GM12878 (cell line): Measurements from ENCODE around the gene ITM2C. TPM values are rescaled to one million over a fixed set of nuclear protein-coding genes. Genes with fewer than 3 reads are reported as not detected.

Source experiments
- ATAC-seq: fragments of 200-7000 bp; cut with Tn5 transposase; 3 replicates; pipeline ENCODE4 v1.9.1; 2020; ENCODE audit warnings: mild to moderate bottlenecking, moderate library complexity
- BruUV-seq: library from RNA; stranded (reverse); fragments of 400-500 nt; replicated peaks from 2 replicates; lab custom pipeline; 2021; lab: Mats Ljungman, UMichigan
- CTCF ChIA-PET: fragments of 300-600 bp; sonication (Branson Sonifier 250); formaldehyde crosslinking; extraction: SDS; loops from one replicate; lab custom pipeline; 2021; ENCODE audit warnings: inconsistent platforms; lab: Yijun Ruan, JAX
- POLR2A ChIA-PET: fragments of 350-600 bp; formaldehyde crosslinking; extraction: SDS; loops from one replicate; lab custom pipeline; 2021; ENCODE audit warnings: inconsistent platforms; lab: Charles Lee
- RAD21 ChIA-PET: fragments of 300-600 bp; sonication (Branson Sonifier 250); formaldehyde crosslinking; loops from one replicate; lab custom pipeline; 2023; ENCODE audit warnings: antibody characterized with exemption; ENCODE audit not compliant: unreplicated experiment; lab: Charles Lee
- SMC1A ChIA-PET: fragments of 300-600 bp; sonication (Branson Sonifier 250); formaldehyde crosslinking; loops from one replicate; lab custom pipeline; 2023; ENCODE audit not compliant: unreplicated experiment, uncharacterized antibody; lab: Charles Lee
- DNase-seq: peaks from one replicate; pipeline ENCODE4 v3.0.0-alpha.2; 2011; ENCODE audit warnings: low read depth, low spot score
- FAIRE-seq: peaks from 3 replicates; lab custom pipeline; 2011; peaks lifted over from hg19 to GRCh38; lab: Jason Lieb, UNC
- H2AFZ ChIP-seq: 2 replicates; pipeline ENCODE4 v1.6.0; 2011; ENCODE audit warnings: low read depth, low read length, control low read depth; ENCODE audit not compliant: control insufficient read depth
- H3K27ac ChIP-seq: 2 replicates; pipeline ENCODE4 v1.5.1; 2011; ENCODE audit warnings: control low read depth; ENCODE audit not compliant: control insufficient read depth, insufficient read depth
- H3K27me3 ChIP-seq, 2 experiments: replicated peaks in 1 of 2; 2 replicates each; pipeline versions ENCODE4 v1.6.0 to v1.6.1; 2011; ENCODE audit warnings: low read length in 1 of 2; ENCODE audit not compliant: control insufficient read depth in 2 of 2, insufficient read depth in 2 of 2
- H3K36me3 ChIP-seq, 2 experiments: 2 replicates each; pipeline ENCODE4 v1.5.1; 2011; ENCODE audit warnings: low read length in 1 of 2; ENCODE audit not compliant: control insufficient read depth in 2 of 2, insufficient read depth in 2 of 2
- H3K4me1 ChIP-seq: 2 replicates; pipeline ENCODE4 v1.6.1; 2011; ENCODE audit warnings: mild to moderate bottlenecking, low read length, moderate library complexity, mixed read lengths; ENCODE audit not compliant: control insufficient read depth, insufficient read depth
- H3K4me2 ChIP-seq: 2 replicates; pipeline ENCODE4 v1.6.0; 2011; ENCODE audit warnings: control low read depth; ENCODE audit not compliant: control insufficient read depth, insufficient read depth
- H3K4me3 ChIP-seq: fragments of 200-600 bp; sonication (generic); 2 replicates; pipeline ENCODE4 v1.5.1; 2016
- H3K79me2 ChIP-seq: 2 replicates; pipeline ENCODE4 v1.6.0; 2011; ENCODE audit warnings: low read length; ENCODE audit not compliant: control insufficient read depth, insufficient read depth
- H3K9ac ChIP-seq: 2 replicates; pipeline ENCODE4 v1.8.0; 2011; ENCODE audit warnings: low read length, control low read depth, mixed read lengths; ENCODE audit not compliant: control insufficient read depth, insufficient read depth
- H3K9me3 ChIP-seq: replicated peaks from 3 replicates; pipeline ENCODE4 v1.5.1; 2011; ENCODE audit warnings: mild to moderate bottlenecking, low read length; ENCODE audit not compliant: control insufficient read depth, insufficient read depth
- H4K20me1 ChIP-seq: 2 replicates; pipeline ENCODE4 v1.6.0; 2011; ENCODE audit not compliant: control insufficient read depth, insufficient read depth
- BMI1 ChIP-seq: fragments of 450-650 bp; IDR thresholded peaks from 2 replicates; pipeline ENCODE4 v1.6.1; 2016; ENCODE audit warnings: mild to moderate bottlenecking, moderate library complexity, borderline replicate concordance
- CREM ChIP-seq: IDR thresholded peaks from 2 replicates; pipeline ENCODE4 v1.6.1; 2014; ENCODE audit warnings: antibody characterized with exemption, low read depth
- HDAC2 ChIP-seq: fragments of 200-600 bp; sonication (generic); IDR thresholded peaks from 2 replicates; pipeline ENCODE4 v1.6.1; 2017
- HDGF ChIP-seq: fragments of 450-650 bp; IDR thresholded peaks from 2 replicates; pipeline ENCODE4 v1.6.1; 2016; ENCODE audit warnings: antibody characterized with exemption
- MEF2B ChIP-seq: fragments of 450-650 bp; IDR thresholded peaks from 2 replicates; pipeline ENCODE4 v1.6.1; 2018; ENCODE audit warnings: mild to moderate bottlenecking, moderate library complexity; ENCODE audit not compliant: partially characterized antibody, poor library complexity, severe bottlenecking
- NFIC ChIP-seq: IDR thresholded peaks from 2 replicates; pipeline ENCODE4 v1.6.1; 2012; ENCODE audit warnings: low read depth, mild to moderate bottlenecking, inconsistent platforms, low read length, moderate library complexity
- SPI1 ChIP-seq: IDR thresholded peaks from 2 replicates; pipeline ENCODE4 v1.6.1; 2011; ENCODE audit warnings: low read depth, mild to moderate bottlenecking, low read length, moderate library complexity, borderline replicate concordance; ENCODE audit not compliant: insufficient read depth
- STAT1 ChIP-seq: fragments of 450-650 bp; conservative IDR thresholded peaks from 2 replicates; pipeline ENCODE4 v1.6.1; 2014; ENCODE audit warnings: antibody characterized with exemption, mild to moderate bottlenecking
- TCF12 ChIP-seq: IDR thresholded peaks from 2 replicates; pipeline ENCODE4 v1.6.1; 2011; ENCODE audit warnings: low read depth, mild to moderate bottlenecking, low read length
- YY1 ChIP-seq: IDR thresholded peaks from 2 replicates; pipeline ENCODE4 v1.6.1; 2011; ENCODE audit warnings: low read depth, mild to moderate bottlenecking, low read length
- ZNF384 ChIP-seq: IDR thresholded peaks from 2 replicates; pipeline ENCODE4 v1.6.1; 2012; ENCODE audit warnings: low read depth, mild to moderate bottlenecking, low read length, improper control_type of control experiment, borderline replicate concordance
- WGBS: methylation state at CpG from one replicate; pipeline ENCODE4 v1.1.6; 2016; ENCODE audit warnings: low lambda C conversion rate; ENCODE audit not compliant: insufficient replicate concordance, insufficient coverage; ENCODE audit errors: missing lambda C conversion rate; 5-methylcytosine and 5-hydroxymethylcytosine counted together
- in situ Hi-C: fragments of 300-500 bp; cut with MboI; formaldehyde crosslinking; loops from 9 replicates; pipeline ENCODE4 v1.14.3; 2018; ENCODE audit warnings: mixed read lengths
- intact Hi-C: fragments of 100-400 bp; cut with micrococcal nuclease; formaldehyde crosslinking; loops from one replicate; pipeline ENCODE4 v1.14.2; 2022; ENCODE audit not compliant: unreplicated experiment
- polyA plus RNA-seq, 11 experiments: library from polyadenylated mRNA; depleted of rRNA in 4 of 11; unstranded in 6 of 11; stranded (reverse) in 5 of 11; fragments of >200 nt; fragmentation: Nextera tagmentation in 4 of 11; fragmentation: Illumina TruSeq in 1 of 11; extraction: Ambion mirVana in 4 of 11; extraction: Trizol in 1 of 11; gene quantifications; 1 replicate in 1 of 11; 2 replicates in 10 of 11; pipeline versions ENCODE4 v1.2.1 to v1.2.3, GENCODE V29; 2011 to 2016; ENCODE audit warnings: inconsistent platforms in 2 of 11, missing spikeins in 2 of 11, low read depth in 1 of 11
- total RNA-seq, 4 experiments: library from RNA; depleted of rRNA in 3 of 4; stranded (reverse); fragments of >200 nt in 3 of 4; fragmentation: Illumina TruSeq in 1 of 4; extraction: Trizol in 1 of 4; gene quantifications; 2 replicates each; pipeline versions ENCODE4 v1.2.1 to v1.2.3, GENCODE V29; 2013 to 2021
- TF ChIP-seq, protein P1 (sequence below): fragments of 450-650 bp; IDR thresholded peaks from 2 replicates; pipeline ENCODE4 v1.6.1; 2018; ENCODE audit warnings: borderline replicate concordance, mild to moderate bottlenecking; ENCODE audit not compliant: partially characterized antibody
- TF ChIP-seq, protein P2 (sequence below): fragments of 450-650 bp; IDR thresholded peaks from 2 replicates; pipeline ENCODE4 v1.6.1; 2017; ENCODE audit warnings: mild to moderate bottlenecking
- TF ChIP-seq, protein P3 (sequence below): fragments of 450-650 bp; IDR thresholded peaks from 2 replicates; pipeline ENCODE4 v1.6.1; 2017; ENCODE audit warnings: mild to moderate bottlenecking, moderate library complexity

The ITM2C gene
- total and polyA plus RNA-seq, 10 of the 15 experiments (the other 5 are each of a cell fraction or from before 2014, with no cell fraction given), result 5.4 to 195 (median 149) TPM

DNA sequence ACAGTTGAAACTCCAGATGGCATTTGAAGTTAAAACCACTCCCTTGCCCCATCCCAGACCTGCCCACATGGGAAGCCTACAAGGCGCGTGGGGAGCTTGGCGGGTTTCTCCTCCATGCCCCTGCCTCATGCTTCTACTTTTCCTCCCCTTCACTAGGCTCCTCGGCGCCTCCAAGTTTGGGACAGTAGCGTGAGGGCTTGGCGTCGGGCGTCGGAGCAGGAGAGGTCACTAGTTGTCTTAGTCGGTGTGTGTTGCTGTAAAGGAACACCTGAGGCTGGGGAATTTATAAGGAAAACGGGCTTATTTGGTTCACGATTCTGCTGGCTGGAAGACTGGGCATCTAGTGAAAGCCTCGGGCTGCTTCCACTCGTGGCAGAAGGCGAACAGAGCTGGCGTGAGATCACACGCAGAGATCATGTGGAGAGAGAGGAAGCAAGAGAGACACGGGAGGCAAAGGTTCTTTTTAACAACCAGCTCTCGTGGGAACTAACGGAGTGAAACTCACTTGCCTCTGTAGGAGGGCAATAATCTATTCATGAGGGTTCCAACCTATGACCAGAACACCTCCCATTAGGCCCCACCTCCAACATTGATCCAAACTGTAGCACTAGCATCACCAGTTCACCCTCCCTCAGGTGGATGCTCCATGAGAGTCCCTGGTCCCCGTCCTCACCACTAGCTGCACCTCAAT, 25.3 kb downstream of the ITM2C start (continued):
- TF ChIP-seq, protein P1, sequence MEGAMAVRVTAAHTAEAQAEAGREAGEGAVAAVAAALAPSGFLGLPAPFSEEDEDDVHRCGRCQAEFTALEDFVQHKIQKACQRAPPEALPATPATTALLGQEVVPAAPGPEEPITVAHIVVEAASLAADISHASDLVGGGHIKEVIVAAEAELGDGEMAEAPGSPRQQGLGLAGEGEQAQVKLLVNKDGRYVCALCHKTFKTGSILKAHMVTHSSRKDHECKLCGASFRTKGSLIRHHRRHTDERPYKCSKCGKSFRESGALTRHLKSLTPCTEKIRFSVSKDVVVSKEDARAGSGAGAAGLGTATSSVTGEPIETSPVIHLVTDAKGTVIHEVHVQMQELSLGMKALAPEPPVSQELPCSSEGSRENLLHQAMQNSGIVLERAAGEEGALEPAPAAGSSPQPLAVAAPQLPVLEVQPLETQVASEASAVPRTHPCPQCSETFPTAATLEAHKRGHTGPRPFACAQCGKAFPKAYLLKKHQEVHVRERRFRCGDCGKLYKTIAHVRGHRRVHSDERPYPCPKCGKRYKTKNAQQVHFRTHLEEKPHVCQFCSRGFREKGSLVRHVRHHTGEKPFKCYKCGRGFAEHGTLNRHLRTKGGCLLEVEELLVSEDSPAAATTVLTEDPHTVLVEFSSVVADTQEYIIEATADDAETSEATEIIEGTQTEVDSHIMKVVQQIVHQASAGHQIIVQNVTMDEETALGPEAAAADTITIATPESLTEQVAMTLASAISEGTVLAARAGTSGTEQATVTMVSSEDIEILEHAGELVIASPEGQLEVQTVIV, result no peak
- TF ChIP-seq STAT1, result no peak
- no peak for TF ChIP-seq ZNF384
- TF ChIP-seq YY1, result no peak
- no peak for TF ChIP-seq NFIC

DNA sequence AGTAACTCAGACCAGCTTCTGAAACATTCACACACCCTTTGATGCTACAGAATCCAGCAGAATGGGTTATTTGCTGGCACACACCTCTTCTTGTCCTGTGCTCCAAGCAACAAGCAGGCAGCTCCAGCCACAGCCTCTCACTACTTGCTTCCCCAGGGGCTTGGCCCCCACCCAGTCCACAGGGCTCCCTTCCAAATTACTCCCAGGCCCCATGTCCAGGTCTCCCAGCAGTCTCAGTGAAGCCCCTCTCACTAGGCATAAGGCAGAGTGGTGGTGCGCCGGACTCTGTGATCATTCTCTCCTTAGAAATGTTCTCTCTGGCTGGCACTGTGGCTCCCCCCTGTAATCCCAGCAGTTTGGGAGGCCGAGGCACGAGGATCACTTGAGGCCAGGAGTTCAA, 25.9 kb downstream of the ITM2C start:
- H2AFZ ChIP-seq, result no peak overlapping the region
- no peaks in the 10 kb centered on the region for H3K79me2 ChIP-seq
- intact Hi-C loops, result no loop called here
- no peak overlapping the region for H3K9ac ChIP-seq
- no peaks in the 10 kb centered on the region for H3K27me3 ChIP-seq
- ChIA-PET CTCF (interaction anchor here (0.9 to 1.1 kb wide), 4 partner anchors 11 to 42 kb away, joined by 3 to 4 read pairs (median 4); partner anchors contain the start of gene GPR55), RAD21 (interaction anchor here (0.8 to 1.4 kb wide), 3 partner anchors 17 to 94 kb away, joined by 3 to 4 read pairs (median 3); no protein-coding TSS in a partner anchor), SMC1A (interaction anchor here (1.2 to 1.5 kb wide), 3 partner anchors 18 to 101 kb away, joined by 3 to 6 read pairs (median 3); no protein-coding TSS in a partner anchor), POLR2A (no interaction called here)
- H3K27ac ChIP-seq, result no peak overlapping the region
- DNase-seq (no peak), ATAC-seq (no peak), FAIRE-seq (no peak)
- in situ Hi-C loops, result no loop called here
- 60% methylated on average over 4 of the region's 4 CpGs for WGBS
- no peak overlapping the region for H3K4me3 ChIP-seq
- no TSS peak for BruUV-seq
- H4K20me1 ChIP-seq, result no peaks in the 10 kb centered on the region
- peaks cover 44% of the 10 kb centered on the region for H3K4me1 ChIP-seq
- no peak overlapping the region for H3K4me2 ChIP-seq
- peaks cover 1% of the 10 kb centered on the region; the same call in 2 of the 3 replicates for H3K9me3 ChIP-seq
- H3K36me3 ChIP-seq, result no peaks in the 10 kb centered on the region
- TF ChIP-seq CREM (no peak), BMI1 (no peak), HDAC2 (no peak), HDGF (no peak), TCF12 (no peak), MEF2B (no peak), SPI1 (no peak)
- TF ChIP-seq, protein P2, sequence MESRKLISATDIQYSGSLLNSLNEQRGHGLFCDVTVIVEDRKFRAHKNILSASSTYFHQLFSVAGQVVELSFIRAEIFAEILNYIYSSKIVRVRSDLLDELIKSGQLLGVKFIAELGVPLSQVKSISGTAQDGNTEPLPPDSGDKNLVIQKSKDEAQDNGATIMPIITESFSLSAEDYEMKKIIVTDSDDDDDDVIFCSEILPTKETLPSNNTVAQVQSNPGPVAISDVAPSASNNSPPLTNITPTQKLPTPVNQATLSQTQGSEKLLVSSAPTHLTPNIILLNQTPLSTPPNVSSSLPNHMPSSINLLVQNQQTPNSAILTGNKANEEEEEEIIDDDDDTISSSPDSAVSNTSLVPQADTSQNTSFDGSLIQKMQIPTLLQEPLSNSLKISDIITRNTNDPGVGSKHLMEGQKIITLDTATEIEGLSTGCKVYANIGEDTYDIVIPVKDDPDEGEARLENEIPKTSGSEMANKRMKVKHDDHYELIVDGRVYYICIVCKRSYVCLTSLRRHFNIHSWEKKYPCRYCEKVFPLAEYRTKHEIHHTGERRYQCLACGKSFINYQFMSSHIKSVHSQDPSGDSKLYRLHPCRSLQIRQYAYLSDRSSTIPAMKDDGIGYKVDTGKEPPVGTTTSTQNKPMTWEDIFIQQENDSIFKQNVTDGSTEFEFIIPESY, result no peak
- TF ChIP-seq, protein P3, sequence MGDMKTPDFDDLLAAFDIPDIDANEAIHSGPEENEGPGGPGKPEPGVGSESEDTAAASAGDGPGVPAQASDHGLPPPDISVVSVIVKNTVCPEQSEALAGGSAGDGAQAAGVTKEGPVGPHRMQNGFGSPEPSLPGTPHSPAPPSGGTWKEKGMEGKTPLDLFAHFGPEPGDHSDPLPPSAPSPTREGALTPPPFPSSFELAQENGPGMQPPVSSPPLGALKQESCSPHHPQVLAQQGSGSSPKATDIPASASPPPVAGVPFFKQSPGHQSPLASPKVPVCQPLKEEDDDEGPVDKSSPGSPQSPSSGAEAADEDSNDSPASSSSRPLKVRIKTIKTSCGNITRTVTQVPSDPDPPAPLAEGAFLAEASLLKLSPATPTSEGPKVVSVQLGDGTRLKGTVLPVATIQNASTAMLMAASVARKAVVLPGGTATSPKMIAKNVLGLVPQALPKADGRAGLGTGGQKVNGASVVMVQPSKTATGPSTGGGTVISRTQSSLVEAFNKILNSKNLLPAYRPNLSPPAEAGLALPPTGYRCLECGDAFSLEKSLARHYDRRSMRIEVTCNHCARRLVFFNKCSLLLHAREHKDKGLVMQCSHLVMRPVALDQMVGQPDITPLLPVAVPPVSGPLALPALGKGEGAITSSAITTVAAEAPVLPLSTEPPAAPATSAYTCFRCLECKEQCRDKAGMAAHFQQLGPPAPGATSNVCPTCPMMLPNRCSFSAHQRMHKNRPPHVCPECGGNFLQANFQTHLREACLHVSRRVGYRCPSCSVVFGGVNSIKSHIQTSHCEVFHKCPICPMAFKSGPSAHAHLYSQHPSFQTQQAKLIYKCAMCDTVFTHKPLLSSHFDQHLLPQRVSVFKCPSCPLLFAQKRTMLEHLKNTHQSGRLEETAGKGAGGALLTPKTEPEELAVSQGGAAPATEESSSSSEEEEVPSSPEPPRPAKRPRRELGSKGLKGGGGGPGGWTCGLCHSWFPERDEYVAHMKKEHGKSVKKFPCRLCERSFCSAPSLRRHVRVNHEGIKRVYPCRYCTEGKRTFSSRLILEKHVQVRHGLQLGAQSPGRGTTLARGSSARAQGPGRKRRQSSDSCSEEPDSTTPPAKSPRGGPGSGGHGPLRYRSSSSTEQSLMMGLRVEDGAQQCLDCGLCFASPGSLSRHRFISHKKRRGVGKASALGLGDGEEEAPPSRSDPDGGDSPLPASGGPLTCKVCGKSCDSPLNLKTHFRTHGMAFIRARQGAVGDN, result no peak
